CD4-positive, alpha-beta T cell treated with Interleukin-2 at 100 ng/mL for 4 hours (primary cell): ENCODE measurements around the gene HERC5.
"Not testable (repeated sequence)": the region's sequence is repeated elsewhere in the genome, so short reads cannot be mapped to it uniquely, and the experiment has no call there.

Experiments used
- DNase-seq: peaks from one replicate; pipeline ENCODE4 v3.0.0-alpha.2; 2020; ENCODE audit warnings: low spot score

HERC5 gene

GRCh38 chr4:88456670-88457306 lies at the start of gene HERC5:
Gene HERC5 (plus strand): TSS chr4:88457119. CDS start chr4:88457270, 151 bp downstream.
- DNase-seq, result peak; percentile 94

- DNase-seq, result no peak
Observed at GRCh38 chr4:88409206-88409605, 47.7 kb upstream of the HERC5 start.

- DNase-seq, result no peak
Observed at GRCh38 chr4:88409789-88410188, 47.1 kb upstream of the HERC5 start.

- DNase-seq, result no peak
Observed at GRCh38 chr4:88411491-88412096, 45.3 kb upstream of the HERC5 start.

- DNase-seq, result no peak
Observed at GRCh38 chr4:88413801-88414200, 43.1 kb upstream of the HERC5 start.

- DNase-seq, result no peak
Observed at GRCh38 chr4:88414755-88415154, 42.2 kb upstream of the HERC5 start.

- no peak for DNase-seq
Observed at GRCh38 chr4:88415982-88416381, 40.9 kb upstream of the HERC5 start.

- DNase-seq, result no peak
Observed at GRCh38 chr4:88418411-88418810, 38.5 kb upstream of the HERC5 start.

- DNase-seq, result no peak
Observed at GRCh38 chr4:88419874-88420273, 37.0 kb upstream of the HERC5 start.

GRCh38 chr4:88420844-88421243 lies 36.1 kb upstream of the HERC5 start:
- DNase-seq, result no peak

- DNase-seq, result no peak
Observed at GRCh38 chr4:88422403-88422802, 34.5 kb upstream of the HERC5 start.

GRCh38 chr4:88429401-88429800 lies 27.5 kb upstream of the HERC5 start:
- no peak for DNase-seq

- no peak for DNase-seq
Observed at GRCh38 chr4:88435987-88436693, 20.8 kb upstream of the HERC5 start.

- not testable (repeated sequence) for DNase-seq
Observed at GRCh38 chr4:88437873-88438272, 19.0 kb upstream of the HERC5 start.

GRCh38 chr4:88439161-88439760 lies 17.7 kb upstream of the HERC5 start:
- no peak for DNase-seq

GRCh38 chr4:88440146-88440545 lies 16.8 kb upstream of the HERC5 start:
- DNase-seq, result no peak

GRCh38 chr4:88441696-88442095 lies 15.2 kb upstream of the HERC5 start:
- DNase-seq, result no peak

GRCh38 chr4:88442689-88443191 lies 14.2 kb upstream of the HERC5 start:
- DNase-seq, result no peak

GRCh38 chr4:88443486-88443885 lies 13.4 kb upstream of the HERC5 start:
- DNase-seq, result no peak

GRCh38 chr4:88445252-88445651 lies 11.7 kb upstream of the HERC5 start:
- no peak for DNase-seq

- DNase-seq, result no peak
Observed at GRCh38 chr4:88446124-88446523, 10.8 kb upstream of the HERC5 start.

- DNase-seq, result no peak
Observed at GRCh38 chr4:88447371-88448095, 9.4 kb upstream of the HERC5 start.
